ENCODE measurements around the gene CNNM3. TPM values are rescaled to one million over a fixed set of nuclear protein-coding genes. Genes with fewer than 3 reads are reported as not detected.

The CNNM3 gene
- polyA plus RNA-seq, 1 experiment: 9.8 TPM

- DNase-seq (ENCODE audit: low read depth): no peak
- Histone ChIP-seq H3K27me3 (ENCODE audit: control insufficient read depth, insufficient read depth, low read length) (no peaks in the 10 kb centered on the region), H3K36me3 (ENCODE audit: control insufficient read depth, insufficient read depth, low read length) (peaks cover 8% of the 10 kb centered on the region), H3K4me3 (ENCODE audit: low read depth, low read length) (no peak overlapping the region)
- TF ChIP-seq CTCF (IDR thresholded peaks at IDR 0.05; ENCODE audit: insufficient read depth, low read depth, low read length): no peak
- ChIA-PET CTCF (interaction anchor here (0.6 to 1.8 kb wide), 3 partner anchors 10 to 103 kb away, joined by 3 to 6 read pairs (median 6); partner anchors contain the start of gene ANKRD39), POLR2A (interaction anchor here (0.6 kb wide), 1 partner anchor 10 kb away, joined by 3 read pairs; no protein-coding TSS in a partner anchor)
These were observed 31.5 kb downstream of the CNNM3 start for GRCh38 chr2:96847586-96847985.

- POLR2A ChIA-PET: no interaction called here
- no peak for TF ChIP-seq CTCF (IDR thresholded peaks at IDR 0.05; ENCODE audit: insufficient read depth, low read depth, low read length)
- H3K36me3 ChIP-seq (ENCODE audit: control insufficient read depth, insufficient read depth, low read length): peaks cover 10% of the 10 kb centered on the region
- no peak overlapping the region for H3K4me3 ChIP-seq (ENCODE audit: low read depth, low read length)
- CTCF ChIA-PET: interaction anchor here (0.8 to 1.8 kb wide), 3 partner anchors 10 to 440 kb away, joined by 3 to 6 read pairs (median 6); partner anchors contain the start of gene ANKRD39
- no peak for DNase-seq (ENCODE audit: low read depth)
- no peaks in the 10 kb centered on the region for H3K27me3 ChIP-seq (ENCODE audit: control insufficient read depth, insufficient read depth, low read length)
These were observed 32.2 kb downstream of the CNNM3 start for GRCh38 chr2:96848264-96848663.

GRCh38 chr2:96852667-96853066, 36.6 kb downstream of the CNNM3 start:
- TF ChIP-seq CTCF (IDR thresholded peaks at IDR 0.05; ENCODE audit: insufficient read depth, low read depth, low read length): no peak
- H3K4me3 ChIP-seq (ENCODE audit: low read depth, low read length): no peak overlapping the region
- H3K36me3 ChIP-seq (ENCODE audit: control insufficient read depth, insufficient read depth, low read length): peaks cover 10% of the 10 kb centered on the region
- ChIA-PET CTCF (interaction anchor here (0.8 to 1.3 kb wide), 2 partner anchors 91 to 110 kb away, joined by 3 read pairs; no protein-coding TSS in a partner anchor), POLR2A (no interaction called here)
- DNase-seq (ENCODE audit: low read depth): no peak
- H3K27me3 ChIP-seq (ENCODE audit: control insufficient read depth, insufficient read depth, low read length): no peaks in the 10 kb centered on the region

- peaks cover 7% of the 10 kb centered on the region for H3K36me3 ChIP-seq (ENCODE audit: control insufficient read depth, insufficient read depth, low read length)
- no peak for TF ChIP-seq CTCF (IDR thresholded peaks at IDR 0.05; ENCODE audit: insufficient read depth, low read depth, low read length)
- CTCF ChIA-PET: interaction anchor here (1.3 kb wide), 1 partner anchor 92 kb away, joined by 3 read pairs; no protein-coding TSS in a partner anchor
- no peaks in the 10 kb centered on the region for H3K27me3 ChIP-seq (ENCODE audit: control insufficient read depth, insufficient read depth, low read length)
- H3K4me3 ChIP-seq (ENCODE audit: low read depth, low read length): no peak overlapping the region
- DNase-seq (ENCODE audit: low read depth): no peak
- POLR2A ChIA-PET: no interaction called here
These were observed 37.3 kb downstream of the CNNM3 start for GRCh38 chr2:96853321-96853720.

GRCh38 chr2:96856776-96857666, 41.0 kb downstream of the CNNM3 start:
- POLR2A ChIA-PET: interaction anchor here (0.6 kb wide), 1 partner anchor 10 kb away, joined by 3 read pairs; no protein-coding TSS in a partner anchor
- DNase-seq (ENCODE audit: low read depth): no peak

More at GRCh38 chr2:96856776-96857666, 41.0 kb downstream of the CNNM3 start:
- no peak for TF ChIP-seq CTCF (IDR thresholded peaks at IDR 0.05; ENCODE audit: insufficient read depth, low read depth, low read length)
- Histone ChIP-seq H3K27me3 (ENCODE audit: control insufficient read depth, insufficient read depth, low read length) (no peaks in the 10 kb centered on the region), H3K36me3 (ENCODE audit: control insufficient read depth, insufficient read depth, low read length) (peaks cover 22% of the 10 kb centered on the region), H3K4me3 (ENCODE audit: low read depth, low read length) (peak overlapping the region; percentile 81)
- CTCF ChIA-PET: interaction anchor here (0.7 to 4.2 kb wide), 50 partner anchors 8 to 303 kb away, joined by 3 to 94 read pairs (median 5); partner anchors contain the start of genes ANKRD36, CNNM3 and SEMA4C

All from BJ (cell line).